ENCODE results near the gene CRX.
"Not testable (repeated sequence)": the region's sequence is repeated elsewhere in the genome, so short reads cannot be mapped to it uniquely, and the experiment has no call there.

GRCh38 chr19:47858231-47858630 lies 36.5 kb downstream of the CRX start:
- TF ChIP-seq POLR2A (IDR thresholded peaks at IDR 0.05; ENCODE audit: low read depth, low read length); POLR2AphosphoS5 (IDR thresholded peaks at IDR 0.05; ENCODE audit: low read depth, low read length); TAF1 (IDR thresholded peaks at IDR 0.05; ENCODE audit: borderline replicate concordance, low read depth, low read length): not testable (repeated sequence)

Data from GM12892 (cell line).